HG02610 (cell line): ENCODE results near the gene DAZL.

Experiments
- ATAC-seq: cut with Tn5 transposase; IDR thresholded peaks from one replicate; pipeline ENCODE4 v1.9.1; 2021; ENCODE audit warnings: mild to moderate bottlenecking, moderate library complexity; ENCODE audit not compliant: unreplicated experiment

DAZL gene

GRCh38 chr3:16596352-16597032 is 8.7 kb downstream of the DAZL start:
- ATAC-seq, result peak; percentile 89

- ATAC-seq, result no peak
Observed at GRCh38 chr3:16595778-16596177, 9.4 kb downstream of the DAZL start.

GRCh38 chr3:16589867-16590624 is 15.2 kb downstream of the DAZL start:
- ATAC-seq, result peak; percentile 97

GRCh38 chr3:16589120-16589519 is 16.1 kb downstream of the DAZL start:
- ATAC-seq, result no peak

- ATAC-seq, result no peak
Observed at GRCh38 chr3:16587681-16588060, 17.6 kb downstream of the DAZL start.

- ATAC-seq, result no peak
Observed at GRCh38 chr3:16587047-16587680, 18.1 kb downstream of the DAZL start.

- no peak for ATAC-seq
Observed at GRCh38 chr3:16584880-16585279, 20.3 kb downstream of the DAZL start.

GRCh38 chr3:16583551-16583950 is 21.7 kb downstream of the DAZL start:
- no peak for ATAC-seq

GRCh38 chr3:16570113-16570512 is 35.1 kb downstream of the DAZL start:
- ATAC-seq, result no peak

- no peak for ATAC-seq
Observed at GRCh38 chr3:16568532-16568931, 36.7 kb downstream of the DAZL start.

GRCh38 chr3:16568115-16568514 is 37.1 kb downstream of the DAZL start:
- ATAC-seq, result no peak

GRCh38 chr3:16559653-16560365 is 45.4 kb downstream of the DAZL start:
- ATAC-seq, result no peak

- ATAC-seq, result no peak
Observed at GRCh38 chr3:16554126-16554525, 51.1 kb downstream of the DAZL start.

GRCh38 chr3:16552757-16553156 is 52.5 kb downstream of the DAZL start:
- ATAC-seq, result no peak

GRCh38 chr3:16551342-16551976 is 53.8 kb downstream of the DAZL start:
- no peak for ATAC-seq

- ATAC-seq, result peak; percentile 78
Observed at GRCh38 chr3:16550676-16551341, 54.4 kb downstream of the DAZL start.

- no peak for ATAC-seq
Observed at GRCh38 chr3:16550305-16550675, 54.9 kb downstream of the DAZL start.

GRCh38 chr3:16548721-16549120 is 56.5 kb downstream of the DAZL start:
- no peak for ATAC-seq

- ATAC-seq, result no peak
Observed at GRCh38 chr3:16547561-16548357, 57.5 kb downstream of the DAZL start.
